ENCODE data around the gene CEP76. TPM values are rescaled to one million over a fixed set of nuclear protein-coding genes. Genes with fewer than 3 reads are reported as not detected.

Gene CEP76
- polyA plus RNA-seq, 1 experiment = 4.0 TPM

DNA sequence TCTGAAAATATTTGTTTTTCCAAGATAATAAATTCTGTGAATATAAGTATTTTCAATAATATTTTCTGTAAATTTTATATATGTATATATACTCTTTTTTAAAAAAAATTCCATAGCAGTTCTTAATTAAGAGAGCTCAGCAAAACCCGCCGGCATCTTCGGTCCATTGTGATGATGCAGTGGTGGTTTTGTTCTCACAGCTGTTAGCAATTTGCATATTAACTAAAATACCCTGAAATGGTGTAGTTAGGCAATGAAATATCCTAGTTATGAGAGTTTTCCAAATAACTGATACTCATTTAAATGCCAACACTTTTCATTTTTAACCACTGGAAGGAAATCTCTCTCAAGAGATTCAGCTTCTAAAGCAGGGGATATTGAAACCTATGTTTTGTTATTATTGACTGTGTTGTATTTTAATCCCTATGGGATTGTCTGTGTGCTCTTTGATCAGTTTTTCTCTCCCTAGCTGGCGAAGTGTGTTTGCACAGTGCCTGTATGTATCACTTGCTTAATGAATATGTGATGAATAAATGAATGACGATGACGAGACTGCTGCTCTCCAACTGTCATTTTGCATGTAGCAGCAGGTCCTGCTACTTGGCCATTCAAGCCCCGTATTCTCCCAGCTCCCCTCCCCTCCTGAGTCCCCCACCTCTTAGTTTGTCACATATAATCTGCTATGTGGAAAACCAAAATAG, 42.7 kb upstream of the CEP76 start:
- no peak for DNase-seq (ENCODE audit: low read depth)
- TF ChIP-seq, protein P1, sequence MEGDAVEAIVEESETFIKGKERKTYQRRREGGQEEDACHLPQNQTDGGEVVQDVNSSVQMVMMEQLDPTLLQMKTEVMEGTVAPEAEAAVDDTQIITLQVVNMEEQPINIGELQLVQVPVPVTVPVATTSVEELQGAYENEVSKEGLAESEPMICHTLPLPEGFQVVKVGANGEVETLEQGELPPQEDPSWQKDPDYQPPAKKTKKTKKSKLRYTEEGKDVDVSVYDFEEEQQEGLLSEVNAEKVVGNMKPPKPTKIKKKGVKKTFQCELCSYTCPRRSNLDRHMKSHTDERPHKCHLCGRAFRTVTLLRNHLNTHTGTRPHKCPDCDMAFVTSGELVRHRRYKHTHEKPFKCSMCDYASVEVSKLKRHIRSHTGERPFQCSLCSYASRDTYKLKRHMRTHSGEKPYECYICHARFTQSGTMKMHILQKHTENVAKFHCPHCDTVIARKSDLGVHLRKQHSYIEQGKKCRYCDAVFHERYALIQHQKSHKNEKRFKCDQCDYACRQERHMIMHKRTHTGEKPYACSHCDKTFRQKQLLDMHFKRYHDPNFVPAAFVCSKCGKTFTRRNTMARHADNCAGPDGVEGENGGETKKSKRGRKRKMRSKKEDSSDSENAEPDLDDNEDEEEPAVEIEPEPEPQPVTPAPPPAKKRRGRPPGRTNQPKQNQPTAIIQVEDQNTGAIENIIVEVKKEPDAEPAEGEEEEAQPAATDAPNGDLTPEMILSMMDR (IDR thresholded peaks at IDR 0.05; ENCODE audit: insufficient read depth, low read depth, low read length) = no peak
- Histone ChIP-seq H3K27me3 (ENCODE audit: control insufficient read depth, insufficient read depth, low read length) (no peaks in the 10 kb centered on the region), H3K36me3 (ENCODE audit: control insufficient read depth, insufficient read depth, low read length) (no peaks in the 10 kb centered on the region), H3K4me3 (ENCODE audit: low read depth, low read length) (no peak overlapping the region)
- ChIA-PET CTCF (interaction anchor here (0.6 to 6.1 kb wide), 27 partner anchors 13 to 415 kb away, joined by 3 to 88 read pairs (median 7); partner anchors contain the start of gene PTPN2), POLR2A (interaction anchor here (0.9 kb wide), 1 partner anchor 138 kb away, joined by 3 read pairs; the partner anchor contains the start of gene PTPN2)

DNA sequence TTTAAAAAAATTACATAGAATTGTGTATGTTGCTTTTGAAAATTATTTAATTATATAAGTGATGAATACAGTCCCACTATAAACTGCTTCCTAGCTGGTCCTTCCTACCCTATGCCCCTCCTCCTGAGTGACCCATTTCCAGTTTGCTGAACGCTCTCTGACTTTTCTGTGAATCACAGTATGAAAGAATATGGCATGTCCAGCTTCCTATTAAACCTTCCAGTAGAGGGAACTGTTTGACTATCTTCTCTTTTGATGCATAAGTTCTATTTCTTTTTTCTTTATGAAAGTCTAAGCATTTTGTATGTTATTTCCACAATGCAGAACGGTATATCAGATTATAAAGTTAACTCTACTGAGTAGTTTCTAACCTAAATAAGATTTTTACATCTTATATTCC, 41.6 kb upstream of the CEP76 start:
- ChIA-PET CTCF (interaction anchor here (0.6 to 6.1 kb wide), 28 partner anchors 12 to 573 kb away, joined by 3 to 88 read pairs (median 6); partner anchors contain the start of gene PTPN2), POLR2A (no interaction called here)
- H3K4me3 ChIP-seq (ENCODE audit: low read depth, low read length) = no peak overlapping the region
- TF ChIP-seq, protein P1 (IDR thresholded peaks at IDR 0.05; ENCODE audit: insufficient read depth, low read depth, low read length) = peak; percentile 63
- no peak for DNase-seq (ENCODE audit: low read depth)
- H3K36me3 ChIP-seq (ENCODE audit: control insufficient read depth, insufficient read depth, low read length) = no peaks in the 10 kb centered on the region
- no peaks in the 10 kb centered on the region for H3K27me3 ChIP-seq (ENCODE audit: control insufficient read depth, insufficient read depth, low read length)

DNA sequence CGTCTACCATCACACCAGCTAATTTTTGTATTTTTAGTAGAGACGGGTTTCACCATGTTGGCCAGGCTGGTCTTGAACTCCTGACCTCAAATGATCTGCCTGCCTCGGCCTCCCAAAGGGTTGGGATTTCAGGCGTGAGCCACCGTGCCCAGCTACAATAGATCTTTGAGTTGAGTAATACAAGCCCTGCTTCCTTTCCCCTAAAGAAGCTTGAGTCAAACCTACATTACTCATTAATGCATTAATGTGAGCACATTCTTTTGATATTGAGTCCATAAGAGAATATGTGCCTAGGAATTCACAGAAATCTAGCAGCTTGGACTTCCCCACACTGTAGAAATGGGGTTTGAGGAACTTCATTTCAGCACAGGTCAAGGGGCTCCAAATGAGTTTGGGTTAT, 39.9 kb upstream of the CEP76 start:
- ChIA-PET POLR2A (no interaction called here), CTCF (interaction anchor here (0.9 to 6.1 kb wide), 9 partner anchors 11 to 202 kb away, joined by 3 to 88 read pairs (median 26); no protein-coding TSS in a partner anchor)
- H3K27me3 ChIP-seq (ENCODE audit: control insufficient read depth, insufficient read depth, low read length) = no peaks in the 10 kb centered on the region
- no peak overlapping the region for H3K4me3 ChIP-seq (ENCODE audit: low read depth, low read length)
- no peaks in the 10 kb centered on the region for H3K36me3 ChIP-seq (ENCODE audit: control insufficient read depth, insufficient read depth, low read length)
- TF ChIP-seq, protein P1 (IDR thresholded peaks at IDR 0.05; ENCODE audit: insufficient read depth, low read depth, low read length) = no peak
- DNase-seq (ENCODE audit: low read depth) = no peak

DNA sequence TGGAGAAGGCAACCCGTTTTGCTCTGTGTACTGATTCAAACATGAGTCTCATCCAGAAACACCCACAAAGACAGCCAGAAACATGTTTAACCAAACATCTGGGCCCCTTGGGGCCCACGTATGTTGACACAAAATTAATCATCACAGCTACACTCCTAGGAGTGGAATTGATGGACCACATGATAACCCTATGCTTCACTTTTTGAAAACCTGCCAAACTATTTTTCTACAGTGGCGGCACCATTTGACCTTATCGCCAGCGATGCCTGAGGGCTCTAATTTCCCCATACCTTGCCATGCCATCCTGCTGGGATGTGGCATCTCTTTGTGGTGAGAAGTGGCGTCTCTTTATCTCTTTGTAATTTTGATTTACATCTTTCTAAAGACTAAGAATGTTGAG, 38.8 kb upstream of the CEP76 start:
- TF ChIP-seq, protein P1 (IDR thresholded peaks at IDR 0.05; ENCODE audit: insufficient read depth, low read depth, low read length) = no peak
- ChIA-PET POLR2A (no interaction called here), CTCF (interaction anchor here (0.7 to 6.1 kb wide), 3 partner anchors 10 to 194 kb away, joined by 3 to 88 read pairs (median 5); no protein-coding TSS in a partner anchor)
- Histone ChIP-seq H3K4me3 (ENCODE audit: low read depth, low read length) (no peak overlapping the region), H3K27me3 (ENCODE audit: control insufficient read depth, insufficient read depth, low read length) (no peaks in the 10 kb centered on the region), H3K36me3 (ENCODE audit: control insufficient read depth, insufficient read depth, low read length) (no peaks in the 10 kb centered on the region)
- DNase-seq (ENCODE audit: low read depth) = no peak

DNA sequence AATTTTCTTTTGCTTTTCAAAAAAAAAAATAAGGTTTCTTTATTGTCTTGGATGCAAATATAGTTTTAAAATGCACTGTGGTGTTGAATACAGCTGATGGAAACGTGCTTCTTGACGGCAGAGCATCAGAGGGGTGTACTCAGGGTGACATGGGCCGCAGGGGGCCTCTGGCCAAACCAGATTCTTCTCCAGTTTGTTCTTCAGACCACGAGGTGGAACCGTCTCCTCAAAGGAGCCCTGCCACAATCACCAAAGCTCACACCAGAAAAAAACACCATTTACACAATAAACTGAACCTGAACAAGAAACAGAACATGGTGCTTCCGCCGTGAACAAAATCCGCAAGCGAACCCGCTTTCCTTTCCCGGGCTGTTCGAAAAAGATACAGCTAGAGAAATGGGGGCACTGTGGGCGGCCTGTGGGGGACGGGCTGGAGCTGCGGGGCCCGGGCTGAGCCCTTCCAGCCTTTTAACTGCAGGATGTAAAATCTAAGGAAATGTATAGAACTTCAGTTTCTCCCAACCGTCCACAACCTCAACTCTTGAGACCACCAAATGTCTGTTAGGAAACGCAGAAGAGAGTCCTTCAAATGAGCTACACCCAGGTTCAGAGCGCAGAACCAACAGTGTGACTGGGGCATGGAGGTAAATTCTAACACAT, 34.9 kb upstream of the CEP76 start:
- no peak for DNase-seq (ENCODE audit: low read depth)
- no peaks in the 10 kb centered on the region for H3K27me3 ChIP-seq (ENCODE audit: control insufficient read depth, insufficient read depth, low read length)
- ChIA-PET POLR2A (no interaction called here), CTCF (interaction anchor here (0.6 to 2.8 kb wide), 4 partner anchors 11 to 496 kb away, joined by 3 to 12 read pairs (median 6); no protein-coding TSS in a partner anchor)
- TF ChIP-seq, protein P1 (IDR thresholded peaks at IDR 0.05; ENCODE audit: insufficient read depth, low read depth, low read length) = no peak
- no peak overlapping the region for H3K4me3 ChIP-seq (ENCODE audit: low read depth, low read length)
- no peaks in the 10 kb centered on the region for H3K36me3 ChIP-seq (ENCODE audit: control insufficient read depth, insufficient read depth, low read length)

Measured in BJ (cell line).